K562 (cell line): ENCODE data around the gene TNFAIP3. TPM values are rescaled to one million over a fixed set of nuclear protein-coding genes. Genes with fewer than 3 reads are reported as not detected.
A peak's percentile ranks its signal among the peaks of the same experiment; 100 is the strongest.

Source experiments
- FOSL1 ChIP-seq: fragments of 200-800 bp; sonication (Bioruptor generic); conservative IDR thresholded peaks from 2 replicates; pipeline ENCODE4 v1.6.1; 2016; ENCODE audit warnings: missing genetic modification characterization, missing compliant biosample characterization
- MGA ChIP-seq: fragments of 450-650 bp; IDR thresholded peaks from 2 replicates; pipeline ENCODE4 v1.6.1; 2016; ENCODE audit warnings: mild to moderate bottlenecking, moderate library complexity
- OTX1 ChIP-seq: fragments of 450-650 bp; formaldehyde crosslinking; IDR thresholded peaks from 2 replicates; pipeline ENCODE4 v1.4.0; 2022; ENCODE audit warnings: mild to moderate bottlenecking
- RBM17 ChIP-seq: fragments of 200-400 bp; formaldehyde crosslinking; IDR thresholded peaks from 2 replicates; pipeline ENCODE4 v1.6.1; 2017; ENCODE audit warnings: low read depth, mild to moderate bottlenecking, low read length, borderline replicate concordance
- ZBED1 ChIP-seq: IDR thresholded peaks from 2 replicates; pipeline ENCODE4 v1.6.1; 2014
- ZNF518B ChIP-seq: fragments of 250-450 bp; sonication (Bioruptor Pico); IDR thresholded peaks from 2 replicates; pipeline ENCODE4 v1.5.0; 2021; ENCODE audit warnings: mild to moderate bottlenecking, moderate library complexity
- polyA plus RNA-seq, 8 experiments: library from polyadenylated mRNA; depleted of rRNA in 4 of 8; stranded (reverse) in 5 of 8; unstranded in 3 of 8; fragments of >200 nt; fragmentation: Nextera tagmentation in 2 of 8; fragmentation: Illumina TruSeq in 1 of 8; extraction: Ambion mirVana in 2 of 8; extraction: Trizol in 1 of 8; gene quantifications; 2 replicates each; pipeline versions ENCODE4 v1.2.1 to v1.2.3, GENCODE V29; 2011 to 2014; ENCODE audit warnings: inconsistent platforms in 1 of 8, missing spikeins in 1 of 8
- total RNA-seq, 7 experiments: library from RNA; depleted of rRNA in 6 of 7; stranded (reverse); fragments of >200 nt in 6 of 7; fragmentation: Illumina TruSeq in 2 of 7; extraction: Trizol in 2 of 7; gene quantifications; 2 replicates each; pipeline versions ENCODE4 v1.2.1 to v1.2.3, GENCODE V29; 2011 to 2021; ENCODE audit warnings: low replicate concordance in 1 of 7
- TF ChIP-seq, protein P1 (sequence below): sonication (generic); formaldehyde crosslinking; IDR thresholded peaks from 2 replicates; pipeline ENCODE4 v1.8.0; 2022; ENCODE audit warnings: mild to moderate bottlenecking, missing genetic modification reagents

TNFAIP3 gene
- total and polyA plus RNA-seq, 9 of the 15 experiments (the other 6 are each of a cell fraction or from before 2014, with no cell fraction given) = 0.79 to 17.0 (median 6.4) TPM

DNA sequence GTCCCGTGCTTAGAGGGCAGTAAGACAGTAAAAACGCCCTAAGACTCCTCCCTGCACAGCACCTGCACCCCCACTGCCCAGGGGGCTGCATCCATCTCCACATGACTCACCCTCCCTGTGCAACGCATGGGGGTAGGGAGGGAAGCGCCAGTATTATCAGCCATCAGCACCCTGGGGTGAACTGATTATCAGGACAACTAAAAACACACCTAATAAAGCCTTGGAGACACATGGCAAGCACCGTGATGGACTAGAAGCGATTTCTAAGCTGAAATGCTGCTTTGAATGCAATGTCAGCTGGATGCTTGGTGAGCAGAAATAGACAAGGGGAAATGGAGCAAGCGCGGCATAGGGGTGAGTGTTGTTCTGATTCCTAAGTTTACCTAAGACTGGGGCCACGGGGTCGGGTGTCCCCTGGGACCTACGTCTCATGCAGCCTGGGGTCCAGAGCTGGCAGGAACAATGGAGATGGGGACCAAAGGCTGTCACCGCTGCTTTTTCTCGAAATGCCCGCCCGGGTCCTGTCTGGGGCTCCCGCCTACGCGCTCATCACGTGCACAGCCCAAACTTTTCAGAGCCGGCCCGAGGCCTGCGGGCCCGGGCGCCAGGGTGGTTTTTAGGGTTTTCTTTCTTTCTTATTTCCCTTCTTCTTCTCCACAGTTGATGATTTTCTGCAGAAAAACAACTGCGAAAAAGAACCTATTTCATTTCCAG, 702 bp upstream of the TNFAIP3 start (continued):
- peak; percentile 92 for TF ChIP-seq MGA
- no peak for TF ChIP-seq RBM17
- TF ChIP-seq ZBED1 = no peak
- TF ChIP-seq ZNF518B (CRISPR knock-in tag) = no peak
- TF ChIP-seq, protein P1, sequence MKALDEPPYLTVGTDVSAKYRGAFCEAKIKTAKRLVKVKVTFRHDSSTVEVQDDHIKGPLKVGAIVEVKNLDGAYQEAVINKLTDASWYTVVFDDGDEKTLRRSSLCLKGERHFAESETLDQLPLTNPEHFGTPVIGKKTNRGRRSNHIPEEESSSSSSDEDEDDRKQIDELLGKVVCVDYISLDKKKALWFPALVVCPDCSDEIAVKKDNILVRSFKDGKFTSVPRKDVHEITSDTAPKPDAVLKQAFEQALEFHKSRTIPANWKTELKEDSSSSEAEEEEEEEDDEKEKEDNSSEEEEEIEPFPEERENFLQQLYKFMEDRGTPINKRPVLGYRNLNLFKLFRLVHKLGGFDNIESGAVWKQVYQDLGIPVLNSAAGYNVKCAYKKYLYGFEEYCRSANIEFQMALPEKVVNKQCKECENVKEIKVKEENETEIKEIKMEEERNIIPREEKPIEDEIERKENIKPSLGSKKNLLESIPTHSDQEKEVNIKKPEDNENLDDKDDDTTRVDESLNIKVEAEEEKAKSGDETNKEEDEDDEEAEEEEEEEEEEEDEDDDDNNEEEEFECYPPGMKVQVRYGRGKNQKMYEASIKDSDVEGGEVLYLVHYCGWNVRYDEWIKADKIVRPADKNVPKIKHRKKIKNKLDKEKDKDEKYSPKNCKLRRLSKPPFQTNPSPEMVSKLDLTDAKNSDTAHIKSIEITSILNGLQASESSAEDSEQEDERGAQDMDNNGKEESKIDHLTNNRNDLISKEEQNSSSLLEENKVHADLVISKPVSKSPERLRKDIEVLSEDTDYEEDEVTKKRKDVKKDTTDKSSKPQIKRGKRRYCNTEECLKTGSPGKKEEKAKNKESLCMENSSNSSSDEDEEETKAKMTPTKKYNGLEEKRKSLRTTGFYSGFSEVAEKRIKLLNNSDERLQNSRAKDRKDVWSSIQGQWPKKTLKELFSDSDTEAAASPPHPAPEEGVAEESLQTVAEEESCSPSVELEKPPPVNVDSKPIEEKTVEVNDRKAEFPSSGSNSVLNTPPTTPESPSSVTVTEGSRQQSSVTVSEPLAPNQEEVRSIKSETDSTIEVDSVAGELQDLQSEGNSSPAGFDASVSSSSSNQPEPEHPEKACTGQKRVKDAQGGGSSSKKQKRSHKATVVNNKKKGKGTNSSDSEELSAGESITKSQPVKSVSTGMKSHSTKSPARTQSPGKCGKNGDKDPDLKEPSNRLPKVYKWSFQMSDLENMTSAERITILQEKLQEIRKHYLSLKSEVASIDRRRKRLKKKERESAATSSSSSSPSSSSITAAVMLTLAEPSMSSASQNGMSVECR (CRISPR knock-in tag) = peak; percentile 61; the same call in 1 of the 2 replicates
- peak; percentile 81; the same call in 1 of the 2 replicates for TF ChIP-seq OTX1 (CRISPR knock-in tag)
- peak; percentile 91 for TF ChIP-seq FOSL1 (tag)
